ENCODE results near the gene PARVB. TPM values are rescaled to one million over a fixed set of nuclear protein-coding genes. Genes with fewer than 3 reads are reported as not detected.
A peak's percentile ranks its signal among the peaks of the same experiment; 100 is the strongest.

PARVB gene
- total and polyA plus RNA-seq, 9 of the 15 experiments (the other 6 are each of a cell fraction or from before 2014, with no cell fraction given) = 1.1 to 59.2 (median 29.2) TPM

DNA sequence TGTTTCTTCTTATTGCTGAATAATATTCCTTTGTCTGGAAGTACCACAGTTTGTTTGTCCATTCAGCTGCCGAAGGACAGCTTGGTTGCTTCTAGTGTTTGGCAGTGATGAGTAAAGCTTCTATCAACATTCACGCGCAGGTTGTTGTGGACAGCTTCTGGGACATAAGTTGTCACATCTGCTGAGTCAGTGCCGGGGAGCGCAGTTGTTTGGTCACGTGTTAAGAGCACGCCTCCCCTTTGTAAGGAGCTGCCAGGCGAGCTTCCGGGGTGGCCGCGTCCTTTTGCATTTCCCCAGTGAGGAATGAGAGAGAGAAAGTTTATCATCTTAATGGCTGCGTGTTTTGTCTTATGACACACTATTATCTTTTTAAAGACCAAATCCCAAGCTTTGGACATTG is 38.6 kb upstream of the PARVB start (continued):
- TF ChIP-seq, protein P1, sequence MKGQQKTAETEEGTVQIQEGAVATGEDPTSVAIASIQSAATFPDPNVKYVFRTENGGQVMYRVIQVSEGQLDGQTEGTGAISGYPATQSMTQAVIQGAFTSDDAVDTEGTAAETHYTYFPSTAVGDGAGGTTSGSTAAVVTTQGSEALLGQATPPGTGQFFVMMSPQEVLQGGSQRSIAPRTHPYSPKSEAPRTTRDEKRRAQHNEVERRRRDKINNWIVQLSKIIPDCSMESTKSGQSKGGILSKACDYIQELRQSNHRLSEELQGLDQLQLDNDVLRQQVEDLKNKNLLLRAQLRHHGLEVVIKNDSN (CRISPR knock-in tag; IDR thresholded peaks at IDR 0.05) = peak; percentile 86
- TF ChIP-seq RAD51 (IDR thresholded peaks at IDR 0.05; ENCODE audit: borderline replicate concordance, low read depth) (peak; percentile 96), MEF2A (IDR thresholded peaks at IDR 0.05; ENCODE audit: control insufficient read depth, low read depth, low read length) (no peak), ATF7 (IDR thresholded peaks at IDR 0.05) (peak; percentile 54; the same call in 1 of the 2 replicates), ZNF217 (CRISPR knock-in tag; IDR thresholded peaks at IDR 0.05) (no peak), CXXC5 (CRISPR knock-in tag; IDR thresholded peaks at IDR 0.05) (peak; percentile 79)
- TF ChIP-seq, protein P2, sequence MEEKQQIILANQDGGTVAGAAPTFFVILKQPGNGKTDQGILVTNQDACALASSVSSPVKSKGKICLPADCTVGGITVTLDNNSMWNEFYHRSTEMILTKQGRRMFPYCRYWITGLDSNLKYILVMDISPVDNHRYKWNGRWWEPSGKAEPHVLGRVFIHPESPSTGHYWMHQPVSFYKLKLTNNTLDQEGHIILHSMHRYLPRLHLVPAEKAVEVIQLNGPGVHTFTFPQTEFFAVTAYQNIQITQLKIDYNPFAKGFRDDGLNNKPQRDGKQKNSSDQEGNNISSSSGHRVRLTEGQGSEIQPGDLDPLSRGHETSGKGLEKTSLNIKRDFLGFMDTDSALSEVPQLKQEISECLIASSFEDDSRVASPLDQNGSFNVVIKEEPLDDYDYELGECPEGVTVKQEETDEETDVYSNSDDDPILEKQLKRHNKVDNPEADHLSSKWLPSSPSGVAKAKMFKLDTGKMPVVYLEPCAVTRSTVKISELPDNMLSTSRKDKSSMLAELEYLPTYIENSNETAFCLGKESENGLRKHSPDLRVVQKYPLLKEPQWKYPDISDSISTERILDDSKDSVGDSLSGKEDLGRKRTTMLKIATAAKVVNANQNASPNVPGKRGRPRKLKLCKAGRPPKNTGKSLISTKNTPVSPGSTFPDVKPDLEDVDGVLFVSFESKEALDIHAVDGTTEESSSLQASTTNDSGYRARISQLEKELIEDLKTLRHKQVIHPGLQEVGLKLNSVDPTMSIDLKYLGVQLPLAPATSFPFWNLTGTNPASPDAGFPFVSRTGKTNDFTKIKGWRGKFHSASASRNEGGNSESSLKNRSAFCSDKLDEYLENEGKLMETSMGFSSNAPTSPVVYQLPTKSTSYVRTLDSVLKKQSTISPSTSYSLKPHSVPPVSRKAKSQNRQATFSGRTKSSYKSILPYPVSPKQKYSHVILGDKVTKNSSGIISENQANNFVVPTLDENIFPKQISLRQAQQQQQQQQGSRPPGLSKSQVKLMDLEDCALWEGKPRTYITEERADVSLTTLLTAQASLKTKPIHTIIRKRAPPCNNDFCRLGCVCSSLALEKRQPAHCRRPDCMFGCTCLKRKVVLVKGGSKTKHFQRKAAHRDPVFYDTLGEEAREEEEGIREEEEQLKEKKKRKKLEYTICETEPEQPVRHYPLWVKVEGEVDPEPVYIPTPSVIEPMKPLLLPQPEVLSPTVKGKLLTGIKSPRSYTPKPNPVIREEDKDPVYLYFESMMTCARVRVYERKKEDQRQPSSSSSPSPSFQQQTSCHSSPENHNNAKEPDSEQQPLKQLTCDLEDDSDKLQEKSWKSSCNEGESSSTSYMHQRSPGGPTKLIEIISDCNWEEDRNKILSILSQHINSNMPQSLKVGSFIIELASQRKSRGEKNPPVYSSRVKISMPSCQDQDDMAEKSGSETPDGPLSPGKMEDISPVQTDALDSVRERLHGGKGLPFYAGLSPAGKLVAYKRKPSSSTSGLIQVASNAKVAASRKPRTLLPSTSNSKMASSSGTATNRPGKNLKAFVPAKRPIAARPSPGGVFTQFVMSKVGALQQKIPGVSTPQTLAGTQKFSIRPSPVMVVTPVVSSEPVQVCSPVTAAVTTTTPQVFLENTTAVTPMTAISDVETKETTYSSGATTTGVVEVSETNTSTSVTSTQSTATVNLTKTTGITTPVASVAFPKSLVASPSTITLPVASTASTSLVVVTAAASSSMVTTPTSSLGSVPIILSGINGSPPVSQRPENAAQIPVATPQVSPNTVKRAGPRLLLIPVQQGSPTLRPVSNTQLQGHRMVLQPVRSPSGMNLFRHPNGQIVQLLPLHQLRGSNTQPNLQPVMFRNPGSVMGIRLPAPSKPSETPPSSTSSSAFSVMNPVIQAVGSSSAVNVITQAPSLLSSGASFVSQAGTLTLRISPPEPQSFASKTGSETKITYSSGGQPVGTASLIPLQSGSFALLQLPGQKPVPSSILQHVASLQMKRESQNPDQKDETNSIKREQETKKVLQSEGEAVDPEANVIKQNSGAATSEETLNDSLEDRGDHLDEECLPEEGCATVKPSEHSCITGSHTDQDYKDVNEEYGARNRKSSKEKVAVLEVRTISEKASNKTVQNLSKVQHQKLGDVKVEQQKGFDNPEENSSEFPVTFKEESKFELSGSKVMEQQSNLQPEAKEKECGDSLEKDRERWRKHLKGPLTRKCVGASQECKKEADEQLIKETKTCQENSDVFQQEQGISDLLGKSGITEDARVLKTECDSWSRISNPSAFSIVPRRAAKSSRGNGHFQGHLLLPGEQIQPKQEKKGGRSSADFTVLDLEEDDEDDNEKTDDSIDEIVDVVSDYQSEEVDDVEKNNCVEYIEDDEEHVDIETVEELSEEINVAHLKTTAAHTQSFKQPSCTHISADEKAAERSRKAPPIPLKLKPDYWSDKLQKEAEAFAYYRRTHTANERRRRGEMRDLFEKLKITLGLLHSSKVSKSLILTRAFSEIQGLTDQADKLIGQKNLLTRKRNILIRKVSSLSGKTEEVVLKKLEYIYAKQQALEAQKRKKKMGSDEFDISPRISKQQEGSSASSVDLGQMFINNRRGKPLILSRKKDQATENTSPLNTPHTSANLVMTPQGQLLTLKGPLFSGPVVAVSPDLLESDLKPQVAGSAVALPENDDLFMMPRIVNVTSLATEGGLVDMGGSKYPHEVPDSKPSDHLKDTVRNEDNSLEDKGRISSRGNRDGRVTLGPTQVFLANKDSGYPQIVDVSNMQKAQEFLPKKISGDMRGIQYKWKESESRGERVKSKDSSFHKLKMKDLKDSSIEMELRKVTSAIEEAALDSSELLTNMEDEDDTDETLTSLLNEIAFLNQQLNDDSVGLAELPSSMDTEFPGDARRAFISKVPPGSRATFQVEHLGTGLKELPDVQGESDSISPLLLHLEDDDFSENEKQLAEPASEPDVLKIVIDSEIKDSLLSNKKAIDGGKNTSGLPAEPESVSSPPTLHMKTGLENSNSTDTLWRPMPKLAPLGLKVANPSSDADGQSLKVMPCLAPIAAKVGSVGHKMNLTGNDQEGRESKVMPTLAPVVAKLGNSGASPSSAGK (IDR thresholded peaks at IDR 0.05) = 0 out of 2 replicates have a peak, but pooled peaks have one; percentile 16
- TF ChIP-seq, protein P3, sequence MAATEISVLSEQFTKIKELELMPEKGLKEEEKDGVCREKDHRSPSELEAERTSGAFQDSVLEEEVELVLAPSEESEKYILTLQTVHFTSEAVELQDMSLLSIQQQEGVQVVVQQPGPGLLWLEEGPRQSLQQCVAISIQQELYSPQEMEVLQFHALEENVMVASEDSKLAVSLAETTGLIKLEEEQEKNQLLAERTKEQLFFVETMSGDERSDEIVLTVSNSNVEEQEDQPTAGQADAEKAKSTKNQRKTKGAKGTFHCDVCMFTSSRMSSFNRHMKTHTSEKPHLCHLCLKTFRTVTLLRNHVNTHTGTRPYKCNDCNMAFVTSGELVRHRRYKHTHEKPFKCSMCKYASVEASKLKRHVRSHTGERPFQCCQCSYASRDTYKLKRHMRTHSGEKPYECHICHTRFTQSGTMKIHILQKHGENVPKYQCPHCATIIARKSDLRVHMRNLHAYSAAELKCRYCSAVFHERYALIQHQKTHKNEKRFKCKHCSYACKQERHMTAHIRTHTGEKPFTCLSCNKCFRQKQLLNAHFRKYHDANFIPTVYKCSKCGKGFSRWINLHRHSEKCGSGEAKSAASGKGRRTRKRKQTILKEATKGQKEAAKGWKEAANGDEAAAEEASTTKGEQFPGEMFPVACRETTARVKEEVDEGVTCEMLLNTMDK (IDR thresholded peaks at IDR 0.05; ENCODE audit: borderline replicate concordance, insufficient read depth, low read depth, low read length, poor library complexity, severe bottlenecking) = no peak
- TF ChIP-seq, protein P4, sequence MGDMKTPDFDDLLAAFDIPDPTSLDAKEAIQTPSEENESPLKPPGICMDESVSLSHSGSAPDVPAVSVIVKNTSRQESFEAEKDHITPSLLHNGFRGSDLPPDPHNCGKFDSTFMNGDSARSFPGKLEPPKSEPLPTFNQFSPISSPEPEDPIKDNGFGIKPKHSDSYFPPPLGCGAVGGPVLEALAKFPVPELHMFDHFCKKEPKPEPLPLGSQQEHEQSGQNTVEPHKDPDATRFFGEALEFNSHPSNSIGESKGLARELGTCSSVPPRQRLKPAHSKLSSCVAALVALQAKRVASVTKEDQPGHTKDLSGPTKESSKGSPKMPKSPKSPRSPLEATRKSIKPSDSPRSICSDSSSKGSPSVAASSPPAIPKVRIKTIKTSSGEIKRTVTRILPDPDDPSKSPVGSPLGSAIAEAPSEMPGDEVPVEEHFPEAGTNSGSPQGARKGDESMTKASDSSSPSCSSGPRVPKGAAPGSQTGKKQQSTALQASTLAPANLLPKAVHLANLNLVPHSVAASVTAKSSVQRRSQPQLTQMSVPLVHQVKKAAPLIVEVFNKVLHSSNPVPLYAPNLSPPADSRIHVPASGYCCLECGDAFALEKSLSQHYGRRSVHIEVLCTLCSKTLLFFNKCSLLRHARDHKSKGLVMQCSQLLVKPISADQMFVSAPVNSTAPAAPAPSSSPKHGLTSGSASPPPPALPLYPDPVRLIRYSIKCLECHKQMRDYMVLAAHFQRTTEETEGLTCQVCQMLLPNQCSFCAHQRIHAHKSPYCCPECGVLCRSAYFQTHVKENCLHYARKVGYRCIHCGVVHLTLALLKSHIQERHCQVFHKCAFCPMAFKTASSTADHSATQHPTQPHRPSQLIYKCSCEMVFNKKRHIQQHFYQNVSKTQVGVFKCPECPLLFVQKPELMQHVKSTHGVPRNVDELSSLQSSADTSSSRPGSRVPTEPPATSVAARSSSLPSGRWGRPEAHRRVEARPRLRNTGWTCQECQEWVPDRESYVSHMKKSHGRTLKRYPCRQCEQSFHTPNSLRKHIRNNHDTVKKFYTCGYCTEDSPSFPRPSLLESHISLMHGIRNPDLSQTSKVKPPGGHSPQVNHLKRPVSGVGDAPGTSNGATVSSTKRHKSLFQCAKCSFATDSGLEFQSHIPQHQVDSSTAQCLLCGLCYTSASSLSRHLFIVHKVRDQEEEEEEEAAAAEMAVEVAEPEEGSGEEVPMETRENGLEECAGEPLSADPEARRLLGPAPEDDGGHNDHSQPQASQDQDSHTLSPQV (IDR thresholded peaks at IDR 0.05) = 0 out of 2 replicates have a peak, but pooled peaks have one; percentile 37
